AG10803 (cell line): ENCODE data around the gene ALPG.

ENCODE experiments used
- DNase-seq: peaks from one replicate; pipeline ENCODE4 v3.0.0; 2010; ENCODE audit warnings: low read depth
- H3K4me3 ChIP-seq: 2 replicates; pipeline ENCODE4 v1.5.1; 2011; ENCODE audit warnings: mild to moderate bottlenecking, low read length, control low read depth
- CTCF ChIP-seq: conservative IDR thresholded peaks from 2 replicates; pipeline ENCODE4 v1.5.1; 2011; ENCODE audit warnings: mild to moderate bottlenecking, low read length, control low read depth, inconsistent platforms

Gene ALPG

DNA sequence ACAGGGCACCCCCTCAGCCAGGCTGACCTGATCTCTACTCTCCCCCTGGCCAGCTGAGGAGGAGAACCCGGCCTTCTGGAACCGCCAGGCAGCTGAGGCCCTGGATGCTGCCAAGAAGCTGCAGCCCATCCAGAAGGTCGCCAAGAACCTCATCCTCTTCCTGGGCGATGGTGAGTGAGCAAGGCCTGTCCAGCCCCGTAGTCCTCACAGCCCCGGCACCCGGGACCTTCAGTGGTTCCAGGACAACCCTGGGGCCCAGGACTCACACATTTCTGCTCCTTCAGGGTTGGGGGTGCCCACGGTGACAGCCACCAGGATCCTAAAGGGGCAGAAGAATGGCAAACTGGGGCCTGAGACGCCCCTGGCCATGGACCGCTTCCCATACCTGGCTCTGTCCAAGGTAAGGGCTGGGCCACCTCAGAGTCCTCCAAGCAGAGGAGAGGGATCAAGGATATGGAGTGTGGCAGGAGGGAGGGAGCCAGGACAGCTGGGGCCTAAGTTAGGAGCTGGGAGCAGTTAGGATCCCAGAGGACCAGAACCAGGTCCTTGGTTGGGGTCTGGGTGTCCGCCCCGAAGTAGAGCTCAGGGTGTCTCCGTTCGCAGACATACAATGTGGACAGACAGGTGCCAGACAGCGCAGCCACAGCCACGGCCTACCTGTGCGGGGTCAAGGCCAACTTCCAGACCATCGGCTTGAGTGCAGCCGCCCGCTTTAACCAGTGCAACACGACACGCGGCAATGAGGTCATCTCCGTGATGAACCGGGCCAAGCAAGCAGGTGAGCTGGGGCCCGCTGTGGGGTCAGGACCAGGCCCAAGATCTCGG is 49.9 kb downstream of the ALPG start:
- no peak for TF ChIP-seq CTCF
- no peak overlapping the region for H3K4me3 ChIP-seq
- no peak for DNase-seq

DNA sequence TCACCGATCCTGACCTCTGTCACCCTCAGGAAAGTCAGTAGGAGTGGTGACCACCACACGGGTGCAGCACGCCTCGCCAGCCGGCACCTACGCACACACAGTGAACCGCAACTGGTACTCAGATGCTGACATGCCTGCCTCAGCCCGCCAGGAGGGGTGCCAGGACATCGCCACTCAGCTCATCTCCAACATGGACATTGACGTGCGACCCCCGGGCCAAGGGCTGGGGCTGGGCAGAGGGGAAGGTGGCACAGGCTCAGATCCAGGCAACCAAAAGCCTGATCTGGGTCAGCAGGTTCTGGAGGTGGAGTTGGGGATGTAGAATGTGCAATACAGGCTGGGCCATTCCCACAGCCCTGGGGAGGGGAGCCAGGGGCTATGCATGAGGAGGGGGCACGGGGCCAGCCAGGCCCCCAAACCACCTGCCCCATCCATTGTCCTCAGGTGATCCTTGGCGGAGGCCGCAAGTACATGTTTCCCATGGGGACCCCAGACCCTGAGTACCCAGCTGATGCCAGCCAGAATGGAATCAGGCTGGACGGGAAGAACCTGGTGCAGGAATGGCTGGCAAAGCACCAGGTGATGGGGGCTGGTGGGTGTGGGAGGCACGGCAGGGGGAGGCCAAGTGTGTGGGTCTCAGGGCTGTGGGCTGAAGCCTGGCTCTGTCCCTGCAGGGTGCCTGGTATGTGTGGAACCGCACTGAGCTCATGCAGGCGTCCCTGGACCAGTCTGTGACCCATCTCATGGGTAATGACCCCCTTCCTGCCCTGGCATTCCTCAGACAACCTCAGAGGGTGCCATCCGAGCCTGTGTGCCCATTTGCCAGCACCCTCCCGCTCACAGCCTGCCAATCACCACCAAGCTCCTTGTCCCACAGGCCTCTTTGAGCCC is 50.7 kb downstream of the ALPG start:
- no peak for TF ChIP-seq CTCF
- H3K4me3 ChIP-seq: no peak overlapping the region
- no peak for DNase-seq

- TF ChIP-seq CTCF: no peak
- H3K4me3 ChIP-seq: no peak overlapping the region
- no peak for DNase-seq
These were observed 51.5 kb downstream of the ALPG start for GRCh38 chr2:232458051-232458660.

GRCh38 chr2:232458661-232459418 is 52.2 kb downstream of the ALPG start:
- no peak for DNase-seq
- no peak overlapping the region for H3K4me3 ChIP-seq
- TF ChIP-seq CTCF: no peak

- H3K4me3 ChIP-seq: no peak overlapping the region
- TF ChIP-seq CTCF: no peak
- DNase-seq: no peak
These were observed 52.9 kb downstream of the ALPG start for GRCh38 chr2:232459419-232460035.

DNA sequence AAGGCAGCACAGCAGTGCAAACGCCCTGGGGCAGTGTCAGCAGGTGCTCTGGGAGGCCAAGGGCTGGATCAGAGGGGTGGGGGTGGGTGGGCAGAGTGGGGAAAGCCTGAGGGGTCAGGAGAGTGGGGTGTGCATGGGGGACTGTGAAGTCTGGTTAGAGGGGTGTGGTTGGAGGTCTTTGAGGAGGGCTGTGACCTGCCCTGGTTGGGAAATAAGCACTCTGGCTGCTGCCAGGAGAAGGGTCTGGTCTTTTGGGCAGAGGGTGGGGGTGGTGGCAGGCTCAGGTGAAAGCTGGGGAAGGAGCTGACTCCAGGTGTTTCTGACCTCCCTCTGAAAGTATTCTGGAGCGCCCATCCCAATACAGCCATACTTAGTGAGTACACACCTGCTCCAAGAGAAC is 53.5 kb downstream of the ALPG start:
- TF ChIP-seq CTCF: no peak
- H3K4me3 ChIP-seq: no peak overlapping the region
- DNase-seq: no peak
